Adrenal gland (tissue), 5 donors: ENCODE data around the gene SCML1.

Experiments used
- POLR2A ChIP-seq, 2 donors: fragments of 450-650 bp; IDR thresholded peaks; one replicate each; pipeline ENCODE4 v1.6.1; 2017; ENCODE audit warnings: antibody characterized with exemption in 2 of 2, mild to moderate bottlenecking in 2 of 2, moderate library complexity in 1 of 2
- TF ChIP-seq, protein P1 (sequence below), 6 experiments: fragments of 450-650 bp in 4 of 6; fragments of 200-600 bp in 2 of 6; sonication (generic) in 1 of 6; IDR thresholded peaks; 1 replicate in 5 of 6; 2 replicates in 1 of 6; pipeline versions ENCODE4 v1.5.1 to v1.8.0; 2016 to 2021; ENCODE audit warnings: antibody characterized with exemption in 6 of 6, mild to moderate bottlenecking in 2 of 6, moderate library complexity in 1 of 6
- donor health status: DM: no; HTN: no; CAD: no.

DNA sequence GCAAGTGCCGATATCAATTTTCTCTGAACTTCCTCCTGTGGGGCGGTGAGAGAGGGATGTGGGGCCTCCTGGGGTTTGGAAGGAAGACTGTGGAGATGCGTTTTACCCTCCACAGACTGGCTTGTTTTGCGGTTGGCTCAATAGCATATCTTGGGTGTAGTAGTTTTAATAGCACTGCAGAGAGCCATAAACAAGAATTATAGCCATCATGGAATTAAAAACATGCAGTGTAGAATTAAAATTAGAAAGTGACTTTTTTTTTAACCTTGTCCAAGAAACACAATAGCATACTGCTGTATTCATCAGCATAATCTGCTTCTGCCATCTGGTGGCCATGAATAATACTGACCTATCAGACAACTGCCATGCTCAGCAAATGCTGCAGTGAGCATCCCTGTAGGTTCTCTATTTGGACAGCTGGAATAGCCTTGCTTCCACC lies 47.3 kb upstream of the SCML1 start:
- no peak for TF ChIP-seq POLR2A (IDR thresholded peaks at IDR 0.05)
- TF ChIP-seq, protein P1, sequence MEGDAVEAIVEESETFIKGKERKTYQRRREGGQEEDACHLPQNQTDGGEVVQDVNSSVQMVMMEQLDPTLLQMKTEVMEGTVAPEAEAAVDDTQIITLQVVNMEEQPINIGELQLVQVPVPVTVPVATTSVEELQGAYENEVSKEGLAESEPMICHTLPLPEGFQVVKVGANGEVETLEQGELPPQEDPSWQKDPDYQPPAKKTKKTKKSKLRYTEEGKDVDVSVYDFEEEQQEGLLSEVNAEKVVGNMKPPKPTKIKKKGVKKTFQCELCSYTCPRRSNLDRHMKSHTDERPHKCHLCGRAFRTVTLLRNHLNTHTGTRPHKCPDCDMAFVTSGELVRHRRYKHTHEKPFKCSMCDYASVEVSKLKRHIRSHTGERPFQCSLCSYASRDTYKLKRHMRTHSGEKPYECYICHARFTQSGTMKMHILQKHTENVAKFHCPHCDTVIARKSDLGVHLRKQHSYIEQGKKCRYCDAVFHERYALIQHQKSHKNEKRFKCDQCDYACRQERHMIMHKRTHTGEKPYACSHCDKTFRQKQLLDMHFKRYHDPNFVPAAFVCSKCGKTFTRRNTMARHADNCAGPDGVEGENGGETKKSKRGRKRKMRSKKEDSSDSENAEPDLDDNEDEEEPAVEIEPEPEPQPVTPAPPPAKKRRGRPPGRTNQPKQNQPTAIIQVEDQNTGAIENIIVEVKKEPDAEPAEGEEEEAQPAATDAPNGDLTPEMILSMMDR (IDR thresholded peaks at IDR 0.05), result peak; percentile 47 to 76 (median 68)
